HG03457 (cell line): ENCODE results near the gene PLCG2.

Source experiments
- ATAC-seq: cut with Tn5 transposase; IDR thresholded peaks from one replicate; pipeline ENCODE4 v1.9.1; 2021; ENCODE audit warnings: moderate number of reproducible peaks; ENCODE audit not compliant: unreplicated experiment

Gene PLCG2

GRCh38 chr16:81905277-81905676 is 126.2 kb downstream of the PLCG2 start:
- no peak for ATAC-seq

GRCh38 chr16:81907681-81908080 is 128.6 kb downstream of the PLCG2 start:
- ATAC-seq = no peak

- ATAC-seq = no peak
These were observed 129.6 kb downstream of the PLCG2 start for GRCh38 chr16:81908466-81909262.

GRCh38 chr16:81910366-81910885 is 131.3 kb downstream of the PLCG2 start:
- ATAC-seq = no peak

GRCh38 chr16:81912395-81912794 is 133.3 kb downstream of the PLCG2 start:
- no peak for ATAC-seq

GRCh38 chr16:81913222-81913621 is 134.1 kb downstream of the PLCG2 start:
- ATAC-seq = no peak

- no peak for ATAC-seq
These were observed 138.3 kb downstream of the PLCG2 start for GRCh38 chr16:81917375-81917774.

- ATAC-seq = no peak
These were observed 139.8 kb downstream of the PLCG2 start for GRCh38 chr16:81918927-81919326.

- ATAC-seq = no peak
These were observed 141.4 kb downstream of the PLCG2 start for GRCh38 chr16:81920498-81920897.

GRCh38 chr16:81921085-81921814 is 142.2 kb downstream of the PLCG2 start:
- ATAC-seq = no peak

- no peak for ATAC-seq
These were observed 142.9 kb downstream of the PLCG2 start for GRCh38 chr16:81921843-81922584.

GRCh38 chr16:81923296-81923695 is 144.2 kb downstream of the PLCG2 start:
- no peak for ATAC-seq

GRCh38 chr16:81925016-81925415 is 145.9 kb downstream of the PLCG2 start:
- ATAC-seq = no peak

GRCh38 chr16:81926036-81926435 is 146.9 kb downstream of the PLCG2 start:
- ATAC-seq = no peak

- ATAC-seq = no peak
These were observed 148.6 kb downstream of the PLCG2 start for GRCh38 chr16:81927561-81928185.

GRCh38 chr16:81928271-81928918 is 149.3 kb downstream of the PLCG2 start:
- no peak for ATAC-seq

GRCh38 chr16:81928975-81929374 is 149.9 kb downstream of the PLCG2 start:
- no peak for ATAC-seq

GRCh38 chr16:81929841-81930240 is 150.8 kb downstream of the PLCG2 start:
- no peak for ATAC-seq

GRCh38 chr16:81931927-81932326 is 152.8 kb downstream of the PLCG2 start:
- ATAC-seq = no peak

GRCh38 chr16:81932668-81933067 is 153.6 kb downstream of the PLCG2 start:
- no peak for ATAC-seq
